OCI-LY3 (cell line): ENCODE data around the gene FBXL20.
"Not testable (repeated sequence)": the region's sequence is repeated elsewhere in the genome, so short reads cannot be mapped to it uniquely, and the experiment has no call there.

Source experiments
- H2AFZ ChIP-seq: fragments of 200-600, 300-600 bp; shearing (Covaris generic); 2 replicates; pipeline ENCODE4 v1.6.0; 2014; ENCODE audit warnings: antibody characterized with exemption, low read depth, low read length
- H3K27ac ChIP-seq: fragments of 200-600, 300-600 bp; sonication (generic); 2 replicates; pipeline ENCODE4 v1.5.1; 2014; ENCODE audit warnings: mild to moderate bottlenecking, low read length, moderate library complexity, mixed read lengths
- H3K27me3 ChIP-seq: fragments of 200-600, 300-600 bp; sonication (generic); 2 replicates; pipeline ENCODE4 v1.6.1; 2014; ENCODE audit warnings: low read depth, low read length, mixed read lengths
- H3K36me3 ChIP-seq: fragments of 200-600, 300-600 bp; sonication (generic); replicated peaks from 2 replicates; pipeline ENCODE3; 2014; ENCODE audit warnings: low read depth, low read length, mixed read lengths
- H3K4me1 ChIP-seq: fragments of 300-600, 200-600 bp; sonication (generic); 2 replicates; pipeline ENCODE4 v1.6.1; 2014; ENCODE audit warnings: low read length, mixed read lengths
- H3K4me2 ChIP-seq: fragments of 200-600, 300-600 bp; sonication (generic); 2 replicates; pipeline ENCODE4 v1.6.1; 2014; ENCODE audit warnings: low read length, mixed read lengths
- H3K4me3 ChIP-seq: fragments of 300-600, 200-600 bp; sonication (generic); 2 replicates; pipeline ENCODE4 v1.5.1; 2014; ENCODE audit warnings: antibody characterized with exemption, mild to moderate bottlenecking, low read length, moderate library complexity
- H3K79me2 ChIP-seq: fragments of 300-600, 200-600 bp; shearing (Covaris generic); 2 replicates; pipeline ENCODE4 v1.6.1; 2014; ENCODE audit warnings: mild to moderate bottlenecking, low read length, mixed read lengths
- H3K9ac ChIP-seq: fragments of 300-600, 200-600 bp; shearing (Covaris generic); 2 replicates; pipeline ENCODE4 v1.6.0; 2014; ENCODE audit warnings: mild to moderate bottlenecking, low read length, moderate library complexity
- H3K9me3 ChIP-seq: fragments of 200-600, 300-600 bp; shearing (Covaris generic); 2 replicates; pipeline ENCODE4 v1.6.1; 2014; ENCODE audit warnings: low read length, mixed read lengths; ENCODE audit not compliant: insufficient read depth
- H4K20me1 ChIP-seq: fragments of 200-600, 300-600 bp; sonication (generic); 2 replicates; pipeline ENCODE4 v1.6.1; 2016; ENCODE audit warnings: low read length, mixed read lengths; ENCODE audit not compliant: insufficient read depth
- CTCF ChIP-seq: fragments of 200-600, 300-600 bp; sonication (generic); IDR thresholded peaks from 2 replicates; pipeline ENCODE4 v1.5.1; 2014; ENCODE audit warnings: antibody characterized with exemption, low read length, low read depth
- EZH2phosphoT487 ChIP-seq: fragments of 200-600 bp; shearing (Covaris generic); IDR thresholded peaks from 2 replicates; pipeline ENCODE4 v1.6.1; 2018; ENCODE audit warnings: antibody characterized with exemption, mixed run types, low read depth

Gene FBXL20

GRCh38 chr17:39294060-39294459 lies 107.4 kb downstream of the FBXL20 start:
- Histone ChIP-seq H3K27ac (no peak overlapping the region), H3K79me2 (no peaks in the 10 kb centered on the region), H3K4me3 (no peak overlapping the region), H3K9me3 (no peaks in the 10 kb centered on the region), H2AFZ (no peak overlapping the region), H3K4me1 (peaks cover 18% of the 10 kb centered on the region), H3K4me2 (no peak overlapping the region), H3K36me3 (no peaks in the 10 kb centered on the region), H3K9ac (no peak overlapping the region), H3K27me3 (no peaks in the 10 kb centered on the region), H4K20me1 (no peaks in the 10 kb centered on the region)
- TF ChIP-seq CTCF (no peak), EZH2phosphoT487 (no peak)

GRCh38 chr17:39292546-39292945 lies 108.9 kb downstream of the FBXL20 start:
- not testable (repeated sequence) for H4K20me1 ChIP-seq, H3K9me3 ChIP-seq, H3K4me3 ChIP-seq, H3K79me2 ChIP-seq, H3K27ac ChIP-seq, H3K36me3 ChIP-seq, H3K27me3 ChIP-seq
- H3K4me2 ChIP-seq: peak overlapping the region; percentile 62
- H2AFZ ChIP-seq: peak overlapping the region; percentile 77
- H3K4me1 ChIP-seq: peaks cover 18% of the 10 kb centered on the region
- 0 out of 2 replicates have a peak overlapping the region, but pooled peaks have one; percentile 17 for H3K9ac ChIP-seq

GRCh38 chr17:39286513-39286912 lies 114.9 kb downstream of the FBXL20 start:
- not testable (repeated sequence) for H3K9me3 ChIP-seq, H3K27me3 ChIP-seq, H3K4me3 ChIP-seq, H3K27ac ChIP-seq, H2AFZ ChIP-seq, H3K36me3 ChIP-seq, H3K4me2 ChIP-seq, H4K20me1 ChIP-seq, H3K9ac ChIP-seq, H3K79me2 ChIP-seq, H3K4me1 ChIP-seq

DNA sequence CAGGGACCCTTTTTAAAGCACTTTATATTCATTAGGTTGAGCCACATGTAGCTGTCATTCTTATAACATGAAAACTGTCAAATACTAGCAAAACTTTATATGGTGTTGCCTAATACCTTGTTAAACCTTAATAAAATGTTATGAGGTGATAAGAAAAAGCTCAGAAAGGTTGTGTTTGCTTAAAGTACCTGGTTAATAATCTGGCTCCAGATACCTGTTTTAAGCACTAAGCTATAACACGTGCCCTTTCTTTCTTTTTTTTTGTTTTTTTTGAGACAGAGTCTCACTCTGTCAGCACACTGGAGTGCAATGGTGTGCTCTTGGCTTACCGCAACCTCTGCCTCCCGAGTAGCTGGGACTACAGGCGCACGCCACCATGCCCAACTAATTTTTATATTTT lies 116.7 kb downstream of the FBXL20 start:
- Histone ChIP-seq H3K4me1 (no peaks in the 10 kb centered on the region), H3K79me2 (no peaks in the 10 kb centered on the region), H2AFZ (no peak overlapping the region), H4K20me1 (no peaks in the 10 kb centered on the region), H3K27ac (no peak overlapping the region), H3K36me3 (no peaks in the 10 kb centered on the region), H3K4me2 (no peak overlapping the region), H3K4me3 (no peak overlapping the region), H3K9ac (no peak overlapping the region), H3K9me3 (no peaks in the 10 kb centered on the region), H3K27me3 (no peaks in the 10 kb centered on the region)
- TF ChIP-seq EZH2phosphoT487 (no peak), CTCF (no peak)

GRCh38 chr17:39283896-39284295 lies 117.5 kb downstream of the FBXL20 start:
- no peaks in the 10 kb centered on the region for H3K36me3 ChIP-seq
- no peak overlapping the region for H3K9ac ChIP-seq
- no peak for TF ChIP-seq CTCF
- TF ChIP-seq EZH2phosphoT487: no peak
- no peaks in the 10 kb centered on the region for H3K4me1 ChIP-seq
- no peaks in the 10 kb centered on the region for H4K20me1 ChIP-seq
- H3K4me2 ChIP-seq: no peak overlapping the region
- H2AFZ ChIP-seq: no peak overlapping the region
- no peak overlapping the region for H3K4me3 ChIP-seq
- no peak overlapping the region for H3K27ac ChIP-seq
- H3K79me2 ChIP-seq: no peaks in the 10 kb centered on the region
- H3K27me3 ChIP-seq: no peaks in the 10 kb centered on the region
- H3K9me3 ChIP-seq: no peaks in the 10 kb centered on the region
